Activated CD8-positive, alpha-beta memory T cell treated with anti-CD3 and anti-CD28 coated beads for 1 hour (primary cell): ENCODE data around the gene BMP7.
"Not testable (repeated sequence)": the region's sequence is repeated elsewhere in the genome, so short reads cannot be mapped to it uniquely, and the experiment has no call there.

Experiments
- DNase-seq, 2 donors: peaks; one replicate each; pipeline ENCODE4 v3.0.0-alpha.2; 2020; ENCODE audit warnings: low read depth in 1 of 2; ENCODE audit errors: extremely low read depth in 1 of 2

Gene BMP7

GRCh38 chr20:57267158-57267821 is 849 bp upstream of the BMP7 start:
- DNase-seq = no peak

GRCh38 chr20:57265997-57266290 is 497 bp downstream of the BMP7 start:
- DNase-seq = no peak

- no peak for DNase-seq
These were observed 975 bp downstream of the BMP7 start for GRCh38 chr20:57265336-57265996.

GRCh38 chr20:57264908-57265335 is 1.5 kb downstream of the BMP7 start:
- DNase-seq = not testable (repeated sequence)

- DNase-seq = no peak
These were observed 2.3 kb downstream of the BMP7 start for GRCh38 chr20:57263801-57264792.

GRCh38 chr20:57262784-57263609 is 3.4 kb downstream of the BMP7 start:
- no peak for DNase-seq

GRCh38 chr20:57262301-57262700 is 4.1 kb downstream of the BMP7 start:
- no peak for DNase-seq

- no peak for DNase-seq
These were observed 4.8 kb downstream of the BMP7 start for GRCh38 chr20:57261457-57262251.

GRCh38 chr20:57260934-57261333 is 5.5 kb downstream of the BMP7 start:
- DNase-seq = no peak

GRCh38 chr20:57259938-57260921 is 6.2 kb downstream of the BMP7 start:
- no peak for DNase-seq

GRCh38 chr20:57259121-57259937 is 7.1 kb downstream of the BMP7 start:
- no peak for DNase-seq

GRCh38 chr20:57257701-57258453 is 8.6 kb downstream of the BMP7 start:
- no peak for DNase-seq

- no peak for DNase-seq
These were observed 9.5 kb downstream of the BMP7 start for GRCh38 chr20:57256908-57257307.

- DNase-seq = no peak
These were observed 10.2 kb downstream of the BMP7 start for GRCh38 chr20:57256205-57256604.

- DNase-seq = no peak
These were observed 11.3 kb downstream of the BMP7 start for GRCh38 chr20:57255183-57255582.

- DNase-seq = no peak
These were observed 13.8 kb downstream of the BMP7 start for GRCh38 chr20:57252559-57253162.

- no peak for DNase-seq
These were observed 14.5 kb downstream of the BMP7 start for GRCh38 chr20:57251949-57252348.
